ENCODE data around the gene GALNT18.

DNA sequence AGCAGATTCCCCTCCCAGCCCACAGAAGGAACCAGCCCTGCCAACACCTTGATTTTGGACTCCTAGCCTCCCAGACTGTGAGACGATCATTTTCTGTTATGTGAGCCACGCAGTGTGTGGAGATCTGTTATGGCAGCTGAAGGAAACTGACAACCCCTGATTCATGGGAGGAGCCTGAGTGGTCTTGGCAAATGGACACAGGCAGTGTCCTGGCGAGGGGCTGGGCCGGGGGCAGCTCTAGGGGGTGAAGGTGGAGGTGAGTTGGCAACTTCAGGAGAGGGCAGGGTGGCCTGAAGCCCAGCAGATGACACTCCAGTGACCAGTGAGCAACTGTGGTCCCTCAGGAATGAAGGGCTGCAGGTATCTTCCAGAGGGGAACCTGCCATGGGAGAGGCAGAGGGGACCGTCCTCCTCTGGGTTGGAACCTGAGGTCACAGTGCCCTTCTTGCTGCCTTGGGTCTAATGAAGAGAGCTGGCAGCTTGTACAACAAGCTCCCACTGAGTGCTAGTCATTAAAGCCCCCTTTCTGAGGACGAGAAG lies 351.5 kb downstream of the GALNT18 start:
- TF ChIP-seq POLR2AphosphoS5 (IDR thresholded peaks at IDR 0.05) = no peak
- no peak for TF ChIP-seq EZH2 (IDR thresholded peaks at IDR 0.05; ENCODE audit: borderline replicate concordance, insufficient read depth, low read length, poor library complexity, severe bottlenecking)
- TF ChIP-seq, protein P1, sequence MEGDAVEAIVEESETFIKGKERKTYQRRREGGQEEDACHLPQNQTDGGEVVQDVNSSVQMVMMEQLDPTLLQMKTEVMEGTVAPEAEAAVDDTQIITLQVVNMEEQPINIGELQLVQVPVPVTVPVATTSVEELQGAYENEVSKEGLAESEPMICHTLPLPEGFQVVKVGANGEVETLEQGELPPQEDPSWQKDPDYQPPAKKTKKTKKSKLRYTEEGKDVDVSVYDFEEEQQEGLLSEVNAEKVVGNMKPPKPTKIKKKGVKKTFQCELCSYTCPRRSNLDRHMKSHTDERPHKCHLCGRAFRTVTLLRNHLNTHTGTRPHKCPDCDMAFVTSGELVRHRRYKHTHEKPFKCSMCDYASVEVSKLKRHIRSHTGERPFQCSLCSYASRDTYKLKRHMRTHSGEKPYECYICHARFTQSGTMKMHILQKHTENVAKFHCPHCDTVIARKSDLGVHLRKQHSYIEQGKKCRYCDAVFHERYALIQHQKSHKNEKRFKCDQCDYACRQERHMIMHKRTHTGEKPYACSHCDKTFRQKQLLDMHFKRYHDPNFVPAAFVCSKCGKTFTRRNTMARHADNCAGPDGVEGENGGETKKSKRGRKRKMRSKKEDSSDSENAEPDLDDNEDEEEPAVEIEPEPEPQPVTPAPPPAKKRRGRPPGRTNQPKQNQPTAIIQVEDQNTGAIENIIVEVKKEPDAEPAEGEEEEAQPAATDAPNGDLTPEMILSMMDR (IDR thresholded peaks at IDR 0.05; ENCODE audit: poor library complexity, severe bottlenecking) = no peak
- no peak for TF ChIP-seq EP300 (conservative IDR thresholded peaks at IDR 0.05; ENCODE audit: poor library complexity, severe bottlenecking)
- no peak for TF ChIP-seq RAD21 (conservative IDR thresholded peaks at IDR 0.05)
- no peak for TF ChIP-seq MXI1 (conservative IDR thresholded peaks at IDR 0.05; ENCODE audit: poor library complexity, severe bottlenecking)
- TF ChIP-seq SMC3 (conservative IDR thresholded peaks at IDR 0.05; ENCODE audit: poor library complexity) = no peak

Data from neural cell (in vitro differentiated cells).